ENCODE results near the gene TFDP2.

GRCh38 chr3:142064454-142064853 lies 84.9 kb downstream of the TFDP2 start:
- no peak for TF ChIP-seq TAF1 (IDR thresholded peaks at IDR 0.05; ENCODE audit: borderline replicate concordance, low read depth, low read length)
- TF ChIP-seq REST (IDR thresholded peaks at IDR 0.05; ENCODE audit: low read depth, low read length) = no peak
- TF ChIP-seq, protein P1, sequence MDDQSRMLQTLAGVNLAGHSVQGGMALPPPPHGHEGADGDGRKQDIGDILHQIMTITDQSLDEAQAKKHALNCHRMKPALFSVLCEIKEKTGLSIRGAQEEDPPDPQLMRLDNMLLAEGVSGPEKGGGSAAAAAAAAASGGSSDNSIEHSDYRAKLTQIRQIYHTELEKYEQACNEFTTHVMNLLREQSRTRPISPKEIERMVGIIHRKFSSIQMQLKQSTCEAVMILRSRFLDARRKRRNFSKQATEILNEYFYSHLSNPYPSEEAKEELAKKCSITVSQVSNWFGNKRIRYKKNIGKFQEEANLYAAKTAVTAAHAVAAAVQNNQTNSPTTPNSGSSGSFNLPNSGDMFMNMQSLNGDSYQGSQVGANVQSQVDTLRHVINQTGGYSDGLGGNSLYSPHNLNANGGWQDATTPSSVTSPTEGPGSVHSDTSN (IDR thresholded peaks at IDR 0.05; ENCODE audit: insufficient replicate concordance, low read depth, low read length) = no peak
- no peak for TF ChIP-seq CBX5 (IDR thresholded peaks at IDR 0.05; ENCODE audit: low read depth)
- no peak for TF ChIP-seq CEBPB (IDR thresholded peaks at IDR 0.05; ENCODE audit: borderline replicate concordance in 1 of 2, low read depth in 2 of 2, low read length in 2 of 2)
- no peak for TF ChIP-seq YY1 (IDR thresholded peaks at IDR 0.05; ENCODE audit: low read depth, low read length)
- TF ChIP-seq MXI1 (IDR thresholded peaks at IDR 0.05; ENCODE audit: low read depth, low read length) = no peak
- no peak for TF ChIP-seq ZNF384 (IDR thresholded peaks at IDR 0.05; ENCODE audit: borderline replicate concordance, low read depth, low read length)
- TF ChIP-seq RCOR1 (conservative IDR thresholded peaks at IDR 0.05; ENCODE audit: low read depth, low read length) = no peak
- TF ChIP-seq POLR2AphosphoS5 (IDR thresholded peaks at IDR 0.05; ENCODE audit: low read length) = no peak
- TF ChIP-seq, protein P2, sequence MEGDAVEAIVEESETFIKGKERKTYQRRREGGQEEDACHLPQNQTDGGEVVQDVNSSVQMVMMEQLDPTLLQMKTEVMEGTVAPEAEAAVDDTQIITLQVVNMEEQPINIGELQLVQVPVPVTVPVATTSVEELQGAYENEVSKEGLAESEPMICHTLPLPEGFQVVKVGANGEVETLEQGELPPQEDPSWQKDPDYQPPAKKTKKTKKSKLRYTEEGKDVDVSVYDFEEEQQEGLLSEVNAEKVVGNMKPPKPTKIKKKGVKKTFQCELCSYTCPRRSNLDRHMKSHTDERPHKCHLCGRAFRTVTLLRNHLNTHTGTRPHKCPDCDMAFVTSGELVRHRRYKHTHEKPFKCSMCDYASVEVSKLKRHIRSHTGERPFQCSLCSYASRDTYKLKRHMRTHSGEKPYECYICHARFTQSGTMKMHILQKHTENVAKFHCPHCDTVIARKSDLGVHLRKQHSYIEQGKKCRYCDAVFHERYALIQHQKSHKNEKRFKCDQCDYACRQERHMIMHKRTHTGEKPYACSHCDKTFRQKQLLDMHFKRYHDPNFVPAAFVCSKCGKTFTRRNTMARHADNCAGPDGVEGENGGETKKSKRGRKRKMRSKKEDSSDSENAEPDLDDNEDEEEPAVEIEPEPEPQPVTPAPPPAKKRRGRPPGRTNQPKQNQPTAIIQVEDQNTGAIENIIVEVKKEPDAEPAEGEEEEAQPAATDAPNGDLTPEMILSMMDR (IDR thresholded peaks at IDR 0.05 in 2 of 3, conservative IDR thresholded peaks at IDR 0.05 in 1 of 3; ENCODE audit: control insufficient read depth in 2 of 3, extremely low read depth in 1 of 3, insufficient read depth in 1 of 3, low read depth in 3 of 3, low read length in 3 of 3) = no peak
